Measurements from ENCODE around the gene FBN2. TPM values are rescaled to one million over a fixed set of nuclear protein-coding genes. Genes with fewer than 3 reads are reported as not detected.

Gene FBN2
- polyA plus RNA-seq, 1 experiment, result 157 TPM

GRCh38 chr5:128274441-128274840, 263.6 kb downstream of the FBN2 start:
- no peak for TF ChIP-seq CTCF (IDR thresholded peaks at IDR 0.05; ENCODE audit: insufficient read depth, low read depth, low read length)
- DNase-seq (ENCODE audit: low read depth), result no peak
- no peak overlapping the region for H3K4me3 ChIP-seq (ENCODE audit: low read depth, low read length)
- ChIA-PET POLR2A (no interaction called here), CTCF (interaction anchor here (1.3 kb wide), 1 partner anchor 14 kb away, joined by 3 read pairs; no protein-coding TSS in a partner anchor)
- peaks cover 16% of the 10 kb centered on the region for H3K36me3 ChIP-seq (ENCODE audit: control insufficient read depth, insufficient read depth, low read length)
- no peaks in the 10 kb centered on the region for H3K27me3 ChIP-seq (ENCODE audit: control insufficient read depth, insufficient read depth, low read length)

- TF ChIP-seq CTCF (IDR thresholded peaks at IDR 0.05; ENCODE audit: insufficient read depth, low read depth, low read length), result no peak
- POLR2A ChIA-PET, result interaction anchor here (0.6 kb wide), 1 partner anchor 363 kb away, joined by 4 read pairs; no protein-coding TSS in a partner anchor
- CTCF ChIA-PET, result no interaction called here
- Histone ChIP-seq H3K4me3 (ENCODE audit: low read depth, low read length) (no peak overlapping the region), H3K27me3 (ENCODE audit: control insufficient read depth, insufficient read depth, low read length) (no peaks in the 10 kb centered on the region), H3K36me3 (ENCODE audit: control insufficient read depth, insufficient read depth, low read length) (peaks cover 16% of the 10 kb centered on the region)
- DNase-seq (ENCODE audit: low read depth), result no peak
Measured at GRCh38 chr5:128273736-128274135, 264.3 kb downstream of the FBN2 start.

- Histone ChIP-seq H3K4me3 (ENCODE audit: low read depth, low read length) (no peak overlapping the region), H3K36me3 (ENCODE audit: control insufficient read depth, insufficient read depth, low read length) (peaks cover 9% of the 10 kb centered on the region), H3K27me3 (ENCODE audit: control insufficient read depth, insufficient read depth, low read length) (no peaks in the 10 kb centered on the region)
- no peak for TF ChIP-seq CTCF (IDR thresholded peaks at IDR 0.05; ENCODE audit: insufficient read depth, low read depth, low read length)
- ChIA-PET CTCF (no interaction called here), POLR2A (interaction anchor here (0.7 kb wide), 1 partner anchor 211 kb away, joined by 3 read pairs; no protein-coding TSS in a partner anchor)
- peak; percentile 26 for DNase-seq (ENCODE audit: low read depth)
Measured at GRCh38 chr5:128271859-128272464, 266.1 kb downstream of the FBN2 start.

GRCh38 chr5:128271071-128271470, 267.0 kb downstream of the FBN2 start:
- no peak for DNase-seq (ENCODE audit: low read depth)
- ChIA-PET CTCF (interaction anchor here (1.3 kb wide), 1 partner anchor 12 kb away, joined by 5 read pairs; no protein-coding TSS in a partner anchor), POLR2A (no interaction called here)
- H3K4me3 ChIP-seq (ENCODE audit: low read depth, low read length), result no peak overlapping the region
- no peak for TF ChIP-seq CTCF (IDR thresholded peaks at IDR 0.05; ENCODE audit: insufficient read depth, low read depth, low read length)
- H3K27me3 ChIP-seq (ENCODE audit: control insufficient read depth, insufficient read depth, low read length), result no peaks in the 10 kb centered on the region
- peaks cover 7% of the 10 kb centered on the region for H3K36me3 ChIP-seq (ENCODE audit: control insufficient read depth, insufficient read depth, low read length)

- H3K27me3 ChIP-seq (ENCODE audit: control insufficient read depth, insufficient read depth, low read length), result no peaks in the 10 kb centered on the region
- H3K36me3 ChIP-seq (ENCODE audit: control insufficient read depth, insufficient read depth, low read length), result peaks cover 14% of the 10 kb centered on the region
- no peak overlapping the region for H3K4me3 ChIP-seq (ENCODE audit: low read depth, low read length)
- TF ChIP-seq CTCF (IDR thresholded peaks at IDR 0.05; ENCODE audit: insufficient read depth, low read depth, low read length), result 0 out of 2 replicates have a peak, but pooled peaks have one; percentile 17
- ChIA-PET CTCF (no interaction called here), POLR2A (no interaction called here)
- no peak for DNase-seq (ENCODE audit: low read depth)
Measured at GRCh38 chr5:128264564-128265360, 273.3 kb downstream of the FBN2 start.
